HepG2 (cell line): ENCODE data around the gene EFHD2. TPM values are rescaled to one million over a fixed set of nuclear protein-coding genes. Genes with fewer than 3 reads are reported as not detected.

Experiments used
- ATAC-seq: fragments of 200-7000 bp; cut with Tn5 transposase; 3 replicates; pipeline ENCODE4 v1.9.1; 2020; ENCODE audit warnings: mild to moderate bottlenecking, moderate library complexity
- BruUV-seq: library from RNA; stranded (reverse); fragments of 400-500 nt; replicated peaks from 2 replicates; lab custom pipeline; 2021; lab: Mats Ljungman, UMichigan
- CTCF ChIA-PET: fragments of 300-600 bp; formaldehyde crosslinking; extraction: SDS; loops from one replicate; lab custom pipeline; 2021; ENCODE audit warnings: low total read pairs, inconsistent platforms, low intra/inter-chr PET ratio; lab: Yijun Ruan, JAX
- POLR2A ChIA-PET: fragments of 350-600 bp; sonication (Branson Sonifier 250); formaldehyde crosslinking; loops from one replicate; lab custom pipeline; 2020; ENCODE audit warnings: antibody characterized with exemption, inconsistent platforms; lab: Yijun Ruan, JAX
- DNase-seq: peaks from one replicate; pipeline ENCODE4 v3.0.0-alpha.2; 2015; ENCODE audit warnings: low spot score
- FAIRE-seq: peaks from 3 replicates; lab custom pipeline; 2011; peaks lifted over from hg19 to GRCh38; lab: Jason Lieb, UNC
- H2AFZ ChIP-seq: one replicate; pipeline ENCODE4 v1.6.1; 2011; ENCODE audit warnings: low read length, inconsistent platforms
- H3K27ac ChIP-seq: fragments of 300-600 bp; 3 replicates; pipeline ENCODE4 v1.8.0; 2011; ENCODE audit warnings: mixed run types, mild to moderate bottlenecking, mixed read lengths, low read length, inconsistent platforms; ENCODE audit not compliant: insufficient read depth; ENCODE audit errors: extremely low read length
- H3K27me3 ChIP-seq, 2 experiments: fragments of 200-600 bp in 1 of 2; 2 replicates in 1 of 2; 3 replicates in 1 of 2; pipeline versions ENCODE4 v1.6.0 to v1.8.0; 2011; ENCODE audit warnings: low read length in 2 of 2, mild to moderate bottlenecking in 2 of 2, moderate library complexity in 2 of 2, inconsistent platforms in 1 of 2; ENCODE audit not compliant: insufficient read depth in 2 of 2, control insufficient read depth in 1 of 2
- H3K36me3 ChIP-seq, 2 experiments: fragments of 200-600 bp in 1 of 2; replicated peaks in 1 of 2; 2 replicates in 1 of 2; 3 replicates in 1 of 2; pipeline versions ENCODE4 v1.5.1 to v1.8.0; 2011; ENCODE audit warnings: low read length in 2 of 2, inconsistent platforms in 1 of 2; ENCODE audit not compliant: insufficient read depth in 2 of 2, control insufficient read depth in 1 of 2
- H3K4me1 ChIP-seq: 2 replicates; pipeline ENCODE4 v1.5.1; 2012; ENCODE audit warnings: low read length, inconsistent platforms; ENCODE audit not compliant: insufficient read depth
- H3K4me2 ChIP-seq: 2 replicates; pipeline ENCODE4 v1.6.0; 2011; ENCODE audit warnings: low read depth, low read length, inconsistent platforms
- H3K4me3 ChIP-seq, 3 experiments: fragments of 200-600 bp in 1 of 3; sonication (generic), shearing (Covaris generic) in 1 of 3; replicated peaks in 1 of 3; 2 replicates each; pipeline ENCODE4 v1.5.1; 2011 to 2016; ENCODE audit warnings: low read length in 3 of 3, inconsistent platforms in 2 of 3, low read depth in 2 of 3, mild to moderate bottlenecking in 2 of 3, control low read depth in 1 of 3, mixed read lengths in 1 of 3; ENCODE audit not compliant: insufficient read depth in 1 of 3
- H3K79me2 ChIP-seq: one replicate; pipeline ENCODE4 v1.6.1; 2011; ENCODE audit warnings: low read length, inconsistent platforms; ENCODE audit not compliant: insufficient read depth
- H3K9ac ChIP-seq: 2 replicates; pipeline ENCODE4 v1.6.0; 2011; ENCODE audit warnings: mild to moderate bottlenecking, low read depth, low read length, inconsistent platforms; ENCODE audit not compliant: insufficient read depth
- H3K9me3 ChIP-seq: 2 replicates; pipeline ENCODE4 v1.5.1; 2012; ENCODE audit warnings: mild to moderate bottlenecking, low read length
- H4K20me1 ChIP-seq: 2 replicates; pipeline ENCODE4 v1.6.0; 2011; ENCODE audit warnings: inconsistent platforms, mild to moderate bottlenecking, low read length, moderate library complexity; ENCODE audit not compliant: insufficient read depth
- TERF1 ChIP-seq: sonication (generic); formaldehyde crosslinking; IDR thresholded peaks from 2 replicates; pipeline ENCODE4 v1.8.0; 2022; ENCODE audit warnings: mild to moderate bottlenecking, missing genetic modification reagents, moderate library complexity
- U2AF2 ChIP-seq: fragments of 200-400 bp; formaldehyde crosslinking; IDR thresholded peaks from 2 replicates; pipeline ENCODE4 v1.6.1; 2017; ENCODE audit warnings: low read depth, mild to moderate bottlenecking, low read length
- ZNF24 ChIP-seq: fragments of 450-650 bp; IDR thresholded peaks from 2 replicates; pipeline ENCODE4 v1.6.1; 2017; ENCODE audit warnings: antibody characterized with exemption, mild to moderate bottlenecking
- ZNF335 ChIP-seq: sonication (generic); formaldehyde crosslinking; IDR thresholded peaks from 2 replicates; pipeline ENCODE4 v1.4.0; 2020; ENCODE audit warnings: missing genetic modification reagents
- WGBS: methylation state at CpG from one replicate; pipeline ENCODE4 v1.1.6; 2017; ENCODE audit warnings: low lambda C conversion rate; 5-methylcytosine and 5-hydroxymethylcytosine counted together
- in situ Hi-C: cut with HindIII; loops from 2 replicates; pipeline ENCODE4 v1.10.0; 2017; ENCODE audit warnings: low pct_unique_long_range_greater_than_20kb; ENCODE audit not compliant: extremely low pct_ligation_motif_present
- intact Hi-C: fragments of 100-400 bp; cut with micrococcal nuclease; formaldehyde crosslinking; loops from one replicate; pipeline ENCODE4 v1.10.0; 2022; ENCODE audit not compliant: unreplicated experiment
- polyA plus RNA-seq, 8 experiments: library from polyadenylated mRNA; depleted of rRNA in 3 of 8; stranded (reverse) in 7 of 8; unstranded in 1 of 8; fragments of >200 nt; fragmentation: Illumina TruSeq in 4 of 8; extraction: Trizol in 4 of 8; gene quantifications; 2 replicates each; pipeline versions ENCODE4 v1.2.1 to v1.2.3, GENCODE V29; 2011 to 2016; ENCODE audit warnings: low read depth in 4 of 8, missing spikeins in 1 of 8, mixed read lengths in 1 of 8; ENCODE audit not compliant: insufficient read depth in 1 of 8
- total RNA-seq, 5 experiments: library from RNA; depleted of rRNA; stranded (reverse); fragments of >200 nt; fragmentation: Illumina TruSeq; extraction: Trizol; gene quantifications; 2 replicates each; pipeline ENCODE4 v1.2.3, GENCODE V29; 2016; ENCODE audit warnings: low read depth in 1 of 5

Gene EFHD2
- total and polyA plus RNA-seq, 2 of the 13 experiments (the other 11 are each of a cell fraction or from before 2014, with no cell fraction given), result 9.4 to 12.7 TPM

DNA sequence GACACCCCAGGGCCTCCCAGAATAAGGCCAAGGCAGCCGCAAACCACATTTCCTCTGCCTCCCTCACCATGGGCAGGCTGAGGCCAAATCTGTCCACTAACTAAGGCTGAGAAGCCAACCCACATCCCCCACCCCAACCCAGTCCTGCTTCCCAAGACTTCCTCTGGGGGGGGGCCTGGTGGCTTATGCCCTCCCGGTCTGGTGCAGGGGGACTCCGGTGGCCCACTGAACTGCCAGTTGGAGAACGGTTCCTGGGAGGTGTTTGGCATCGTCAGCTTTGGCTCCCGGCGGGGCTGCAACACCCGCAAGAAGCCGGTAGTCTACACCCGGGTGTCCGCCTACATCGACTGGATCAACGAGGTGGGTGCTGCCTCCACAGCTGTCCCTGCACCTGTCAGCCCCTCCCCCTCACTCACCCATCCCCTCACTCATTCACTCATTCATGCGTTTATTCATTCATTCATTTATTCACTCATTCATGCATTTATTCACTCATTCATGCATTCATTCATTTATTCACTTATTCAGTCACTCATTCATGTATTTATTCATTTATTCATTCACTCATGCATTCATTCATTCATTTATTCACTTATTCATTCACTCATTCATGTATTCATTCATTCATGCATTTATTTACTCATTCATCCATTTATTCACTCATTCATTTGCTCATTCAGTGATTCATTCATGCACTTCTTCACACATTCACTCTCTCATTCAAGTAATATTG, 35.9 kb downstream of the EFHD2 start:
- ATAC-seq, result no peak
- WGBS, result 51% methylated on average over 3 of the region's 14 CpGs
- H3K79me2 ChIP-seq, result no peaks in the 10 kb centered on the region
- BruUV-seq, result no TSS peak
- no peak overlapping the region for H3K9ac ChIP-seq
- no peak overlapping the region for H3K27ac ChIP-seq
- peaks cover 9% of the 10 kb centered on the region; the same call in 1 of the 2 replicates for H3K4me1 ChIP-seq
- CTCF ChIA-PET, result no interaction called here
- no peak overlapping the region for H3K4me2 ChIP-seq
- FAIRE-seq, result no peak
- no peaks in the 10 kb centered on the region for H3K9me3 ChIP-seq
- TF ChIP-seq U2AF2, result no peak
- TF ChIP-seq ZNF24, result peak; percentile 81
- TF ChIP-seq, all 625 proteins: peak for 1
- no peak overlapping the region for H2AFZ ChIP-seq
- intact Hi-C loops (no loop called here), in situ Hi-C loops (no loop called here)
- H4K20me1 ChIP-seq, result 0 out of 2 replicates have a peak, but pooled peaks cover 3% of the 10 kb centered on the region
- DNase-seq, result no peak
- H3K27me3 ChIP-seq, result peaks cover 0 to 11% of the 10 kb centered on the region in 2 experiments; a peak in 3 of 5 replicates
- H3K4me3 ChIP-seq, result no peak overlapping the region
- POLR2A ChIA-PET, result no interaction called here
- H3K36me3 ChIP-seq, result no peaks in the 10 kb centered on the region

GRCh38 chr1:15446212-15446611, 36.5 kb downstream of the EFHD2 start:
- H2AFZ ChIP-seq, result no peak overlapping the region
- no peaks in the 10 kb centered on the region for H3K36me3 ChIP-seq
- in situ Hi-C loops, result no loop called here
- H3K9me3 ChIP-seq, result no peaks in the 10 kb centered on the region
- no TSS peak for BruUV-seq
- intact Hi-C loops, result no loop called here
- ChIA-PET POLR2A (no interaction called here), CTCF (no interaction called here)
- no peak overlapping the region for H3K4me2 ChIP-seq
- no peak overlapping the region for H3K9ac ChIP-seq
- no peak for TF ChIP-seq TERF1
- TF ChIP-seq ZNF335, result no peak
- no peak for DNase-seq
- WGBS, result 83% methylated on average over 2 of the region's 4 CpGs
- no peaks in the 10 kb centered on the region for H3K79me2 ChIP-seq
- peaks cover 12% of the 10 kb centered on the region for H3K4me1 ChIP-seq
- no peak for ATAC-seq
- no peak for FAIRE-seq
- H3K4me3 ChIP-seq, result no peak overlapping the region
- no peak overlapping the region for H3K27ac ChIP-seq
- H4K20me1 ChIP-seq, result 0 out of 2 replicates have a peak, but pooled peaks cover 3% of the 10 kb centered on the region
- peaks cover 0 to 11% of the 10 kb centered on the region in 2 experiments; a peak in 3 of 5 replicates for H3K27me3 ChIP-seq
